Measurements from ENCODE around the gene TP53BP2. TPM values are rescaled to one million over a fixed set of nuclear protein-coding genes. Genes with fewer than 3 reads are reported as not detected.

Gene TP53BP2
- total and polyA plus RNA-seq, 10 of the 15 experiments (the other 5 are each of a cell fraction or from before 2014, with no cell fraction given), result 1.6 to 13.7 (median 5.6) TPM

DNA sequence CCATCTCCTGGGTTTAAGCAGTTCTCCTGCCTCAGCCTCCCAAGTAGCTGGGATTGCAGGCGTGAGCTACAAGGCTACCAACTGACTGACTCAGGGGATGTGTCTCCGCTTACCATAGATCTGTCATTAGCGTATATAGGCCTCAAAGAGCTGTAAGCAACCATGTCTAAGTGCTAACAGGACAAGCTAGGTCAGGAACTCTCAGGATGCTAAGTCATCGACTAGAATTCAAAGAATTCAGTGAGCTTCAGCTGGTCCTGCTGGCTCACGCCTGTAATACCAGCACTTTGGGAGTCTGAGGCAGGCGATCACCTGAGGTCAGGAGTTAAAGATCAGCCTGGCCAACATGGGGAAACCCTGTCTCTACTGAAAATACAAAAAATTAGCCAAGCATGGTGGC, 103.9 kb downstream of the TP53BP2 start:
- Histone ChIP-seq H3K4me2 (ENCODE audit: control insufficient read depth, insufficient read depth) (no peak overlapping the region), H3K27ac (ENCODE audit: control insufficient read depth, insufficient read depth) (no peak overlapping the region), H3K4me1 (ENCODE audit: control insufficient read depth, insufficient read depth, low read length) (no peaks in the 10 kb centered on the region), H4K20me1 (ENCODE audit: control insufficient read depth, insufficient read depth) (no peaks in the 10 kb centered on the region), H3K9me3 (replicated peaks; ENCODE audit: control insufficient read depth, insufficient read depth, low read length) (no peaks in the 10 kb centered on the region), H3K9ac (ENCODE audit: control insufficient read depth, insufficient read depth, low read length) (no peak overlapping the region), H3K36me3 (ENCODE audit: control insufficient read depth in 2 of 2, insufficient read depth in 2 of 2, low read length in 1 of 2) (no peaks in the 10 kb centered on the region), H3K79me2 (ENCODE audit: control insufficient read depth, insufficient read depth, low read length) (no peaks in the 10 kb centered on the region), H2AFZ (ENCODE audit: control insufficient read depth, low read depth, low read length) (no peak overlapping the region), H3K4me3 (no peak overlapping the region), H3K27me3 (replicated peaks in 1 of 2; ENCODE audit: control insufficient read depth in 2 of 2, insufficient read depth in 2 of 2, low read length in 1 of 2) (no peaks in the 10 kb centered on the region)
- ATAC-seq, result no peak
- POLR2A ChIA-PET, result no interaction called here
- 85% methylated on average over 6 of the region's 6 CpGs for WGBS (ENCODE audit: insufficient coverage, insufficient replicate concordance, low lambda C conversion rate, missing lambda C conversion rate)
- RAD21 ChIA-PET (ENCODE audit: unreplicated experiment), result no interaction called here
- no peak for DNase-seq (ENCODE audit: low read depth, low spot score)
- CTCF ChIA-PET, result interaction anchor here (1.4 to 4.3 kb wide), 2 partner anchors 7 to 54 kb away, joined by 3 to 19 read pairs; no protein-coding TSS in a partner anchor
- FAIRE-seq, result no peak
- intact Hi-C loops (cut with micrococcal nuclease; ENCODE audit: unreplicated experiment) (no loop called here), in situ Hi-C loops (cut with MboI) (no loop called here)
- TF ChIP-seq KLF5 (IDR thresholded peaks at IDR 0.05; ENCODE audit: partially characterized antibody), result no peak
- no peak for TF ChIP-seq HDAC2 (IDR thresholded peaks at IDR 0.05)
- no peak for TF ChIP-seq RUNX3 (IDR thresholded peaks at IDR 0.05; ENCODE audit: low read length)
- no peak for TF ChIP-seq DPF2 (IDR thresholded peaks at IDR 0.05)
- TF ChIP-seq ZNF384 (IDR thresholded peaks at IDR 0.05; ENCODE audit: borderline replicate concordance, low read depth, low read length), result no peak
- no peak for TF ChIP-seq ZNF24 (IDR thresholded peaks at IDR 0.05)
- no peak for TF ChIP-seq LARP7 (IDR thresholded peaks at IDR 0.05)
- TF ChIP-seq, protein P1, sequence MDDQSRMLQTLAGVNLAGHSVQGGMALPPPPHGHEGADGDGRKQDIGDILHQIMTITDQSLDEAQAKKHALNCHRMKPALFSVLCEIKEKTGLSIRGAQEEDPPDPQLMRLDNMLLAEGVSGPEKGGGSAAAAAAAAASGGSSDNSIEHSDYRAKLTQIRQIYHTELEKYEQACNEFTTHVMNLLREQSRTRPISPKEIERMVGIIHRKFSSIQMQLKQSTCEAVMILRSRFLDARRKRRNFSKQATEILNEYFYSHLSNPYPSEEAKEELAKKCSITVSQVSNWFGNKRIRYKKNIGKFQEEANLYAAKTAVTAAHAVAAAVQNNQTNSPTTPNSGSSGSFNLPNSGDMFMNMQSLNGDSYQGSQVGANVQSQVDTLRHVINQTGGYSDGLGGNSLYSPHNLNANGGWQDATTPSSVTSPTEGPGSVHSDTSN (IDR thresholded peaks at IDR 0.05; ENCODE audit: insufficient replicate concordance, low read depth, low read length), result no peak
- no peak for TF ChIP-seq ELK1 (IDR thresholded peaks at IDR 0.05; ENCODE audit: low read depth, low read length)
- no peak for TF ChIP-seq SMAD1 (IDR thresholded peaks at IDR 0.05; ENCODE audit: low read depth, partially characterized antibody)
- TF ChIP-seq RFX5 (IDR thresholded peaks at IDR 0.05; ENCODE audit: low read depth, low read length), result no peak
- TF ChIP-seq, protein P2, sequence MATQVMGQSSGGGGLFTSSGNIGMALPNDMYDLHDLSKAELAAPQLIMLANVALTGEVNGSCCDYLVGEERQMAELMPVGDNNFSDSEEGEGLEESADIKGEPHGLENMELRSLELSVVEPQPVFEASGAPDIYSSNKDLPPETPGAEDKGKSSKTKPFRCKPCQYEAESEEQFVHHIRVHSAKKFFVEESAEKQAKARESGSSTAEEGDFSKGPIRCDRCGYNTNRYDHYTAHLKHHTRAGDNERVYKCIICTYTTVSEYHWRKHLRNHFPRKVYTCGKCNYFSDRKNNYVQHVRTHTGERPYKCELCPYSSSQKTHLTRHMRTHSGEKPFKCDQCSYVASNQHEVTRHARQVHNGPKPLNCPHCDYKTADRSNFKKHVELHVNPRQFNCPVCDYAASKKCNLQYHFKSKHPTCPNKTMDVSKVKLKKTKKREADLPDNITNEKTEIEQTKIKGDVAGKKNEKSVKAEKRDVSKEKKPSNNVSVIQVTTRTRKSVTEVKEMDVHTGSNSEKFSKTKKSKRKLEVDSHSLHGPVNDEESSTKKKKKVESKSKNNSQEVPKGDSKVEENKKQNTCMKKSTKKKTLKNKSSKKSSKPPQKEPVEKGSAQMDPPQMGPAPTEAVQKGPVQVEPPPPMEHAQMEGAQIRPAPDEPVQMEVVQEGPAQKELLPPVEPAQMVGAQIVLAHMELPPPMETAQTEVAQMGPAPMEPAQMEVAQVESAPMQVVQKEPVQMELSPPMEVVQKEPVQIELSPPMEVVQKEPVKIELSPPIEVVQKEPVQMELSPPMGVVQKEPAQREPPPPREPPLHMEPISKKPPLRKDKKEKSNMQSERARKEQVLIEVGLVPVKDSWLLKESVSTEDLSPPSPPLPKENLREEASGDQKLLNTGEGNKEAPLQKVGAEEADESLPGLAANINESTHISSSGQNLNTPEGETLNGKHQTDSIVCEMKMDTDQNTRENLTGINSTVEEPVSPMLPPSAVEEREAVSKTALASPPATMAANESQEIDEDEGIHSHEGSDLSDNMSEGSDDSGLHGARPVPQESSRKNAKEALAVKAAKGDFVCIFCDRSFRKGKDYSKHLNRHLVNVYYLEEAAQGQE (IDR thresholded peaks at IDR 0.05; ENCODE audit: low read depth, low read length), result no peak
- TF ChIP-seq, protein P3, sequence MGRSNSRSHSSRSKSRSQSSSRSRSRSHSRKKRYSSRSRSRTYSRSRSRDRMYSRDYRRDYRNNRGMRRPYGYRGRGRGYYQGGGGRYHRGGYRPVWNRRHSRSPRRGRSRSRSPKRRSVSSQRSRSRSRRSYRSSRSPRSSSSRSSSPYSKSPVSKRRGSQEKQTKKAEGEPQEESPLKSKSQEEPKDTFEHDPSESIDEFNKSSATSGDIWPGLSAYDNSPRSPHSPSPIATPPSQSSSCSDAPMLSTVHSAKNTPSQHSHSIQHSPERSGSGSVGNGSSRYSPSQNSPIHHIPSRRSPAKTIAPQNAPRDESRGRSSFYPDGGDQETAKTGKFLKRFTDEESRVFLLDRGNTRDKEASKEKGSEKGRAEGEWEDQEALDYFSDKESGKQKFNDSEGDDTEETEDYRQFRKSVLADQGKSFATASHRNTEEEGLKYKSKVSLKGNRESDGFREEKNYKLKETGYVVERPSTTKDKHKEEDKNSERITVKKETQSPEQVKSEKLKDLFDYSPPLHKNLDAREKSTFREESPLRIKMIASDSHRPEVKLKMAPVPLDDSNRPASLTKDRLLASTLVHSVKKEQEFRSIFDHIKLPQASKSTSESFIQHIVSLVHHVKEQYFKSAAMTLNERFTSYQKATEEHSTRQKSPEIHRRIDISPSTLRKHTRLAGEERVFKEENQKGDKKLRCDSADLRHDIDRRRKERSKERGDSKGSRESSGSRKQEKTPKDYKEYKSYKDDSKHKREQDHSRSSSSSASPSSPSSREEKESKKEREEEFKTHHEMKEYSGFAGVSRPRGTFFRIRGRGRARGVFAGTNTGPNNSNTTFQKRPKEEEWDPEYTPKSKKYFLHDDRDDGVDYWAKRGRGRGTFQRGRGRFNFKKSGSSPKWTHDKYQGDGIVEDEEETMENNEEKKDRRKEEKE (IDR thresholded peaks at IDR 0.05), result no peak
- no TSS peak for BruUV-seq (replicated peaks)
- SMC1A ChIA-PET (ENCODE audit: uncharacterized antibody, unreplicated experiment), result interaction anchor here (0.7 to 1.6 kb wide), 2 partner anchors 15 to 23 kb away, joined by 3 to 4 read pairs; no protein-coding TSS in a partner anchor

Measured in GM12878 (cell line).